Keratinocyte (primary cell): Measurements from ENCODE around the gene MREG.

Experiments used
- CTCF ChIP-seq, 3 experiments: IDR thresholded peaks in 1 of 3; conservative IDR thresholded peaks in 1 of 3; optimal IDR thresholded peaks in 1 of 3; 2 replicates in 2 of 3; 3 replicates in 1 of 3; pipeline versions ENCODE3 to v1.5.1; 2011; ENCODE audit warnings: low read length in 3 of 3, mild to moderate bottlenecking in 3 of 3, moderate library complexity in 2 of 3, control low read depth in 1 of 3, inconsistent platforms in 1 of 3; ENCODE audit not compliant: insufficient read depth in 2 of 3; ENCODE audit errors: extremely low read depth in 1 of 3
- EZH2 ChIP-seq: IDR thresholded peaks from one replicate; pipeline ENCODE4 v1.6.1; 2012; ENCODE audit warnings: inconsistent platforms, mild to moderate bottlenecking, low read length, moderate library complexity

GRCh38 chr2:216052420-216052819 is 39.1 kb upstream of the MREG start:
- TF ChIP-seq CTCF (optimal IDR thresholded peaks at IDR 0.05 in 1 of 3, IDR thresholded peaks at IDR 0.05 in 1 of 3, conservative IDR thresholded peaks at IDR 0.05 in 1 of 3; ENCODE audit: extremely low read depth in 1 of 3, insufficient read depth in 2 of 3, low read length in 3 of 3) (no peak), EZH2 (no peak)
